GM19463 (cell line): ENCODE data around the gene MGRN1.

Experiments used
- ATAC-seq: cut with Tn5 transposase; IDR thresholded peaks from one replicate; pipeline ENCODE4 v1.9.1; 2021; ENCODE audit warnings: mild to moderate bottlenecking, moderate library complexity; ENCODE audit not compliant: unreplicated experiment

MGRN1 gene

GRCh38 chr16:4695473-4696171 lies 71.0 kb downstream of the MGRN1 start:
- ATAC-seq = no peak

GRCh38 chr16:4696172-4696904 lies 71.7 kb downstream of the MGRN1 start:
- no peak for ATAC-seq

- ATAC-seq = no peak
Measured at GRCh38 chr16:4696905-4697847, 72.5 kb downstream of the MGRN1 start.

GRCh38 chr16:4697848-4698291 lies 73.2 kb downstream of the MGRN1 start:
- no peak for ATAC-seq

GRCh38 chr16:4698321-4699045 lies 73.9 kb downstream of the MGRN1 start:
- no peak for ATAC-seq

GRCh38 chr16:4699046-4699556 lies 74.5 kb downstream of the MGRN1 start:
- no peak for ATAC-seq

GRCh38 chr16:4700380-4700996 lies 75.9 kb downstream of the MGRN1 start:
- ATAC-seq = no peak

- ATAC-seq = no peak
Measured at GRCh38 chr16:4700997-4701743, 76.5 kb downstream of the MGRN1 start.

- ATAC-seq = no peak
Measured at GRCh38 chr16:4701791-4702465, 77.3 kb downstream of the MGRN1 start.

GRCh38 chr16:4702466-4702808 lies 77.8 kb downstream of the MGRN1 start:
- no peak for ATAC-seq

GRCh38 chr16:4703906-4704305 lies 79.3 kb downstream of the MGRN1 start:
- ATAC-seq = no peak

GRCh38 chr16:4704491-4704890 lies 79.9 kb downstream of the MGRN1 start:
- ATAC-seq = no peak

- no peak for ATAC-seq
Measured at GRCh38 chr16:4704913-4705312, 80.3 kb downstream of the MGRN1 start.

GRCh38 chr16:4706871-4707270 lies 82.2 kb downstream of the MGRN1 start:
- ATAC-seq = no peak

- ATAC-seq = no peak
Measured at GRCh38 chr16:4709481-4709880, 84.9 kb downstream of the MGRN1 start.

GRCh38 chr16:4713663-4714501 lies 89.3 kb downstream of the MGRN1 start:
- no peak for ATAC-seq

GRCh38 chr16:4714996-4715395 lies 90.4 kb downstream of the MGRN1 start:
- no peak for ATAC-seq

- ATAC-seq = no peak
Measured at GRCh38 chr16:4718466-4718865, 93.8 kb downstream of the MGRN1 start.
